Measurements from ENCODE around the gene CKAP2.
"Not testable (repeated sequence)": the region's sequence is repeated elsewhere in the genome, so short reads cannot be mapped to it uniquely, and the experiment has no call there.

The CKAP2 gene, protein sequence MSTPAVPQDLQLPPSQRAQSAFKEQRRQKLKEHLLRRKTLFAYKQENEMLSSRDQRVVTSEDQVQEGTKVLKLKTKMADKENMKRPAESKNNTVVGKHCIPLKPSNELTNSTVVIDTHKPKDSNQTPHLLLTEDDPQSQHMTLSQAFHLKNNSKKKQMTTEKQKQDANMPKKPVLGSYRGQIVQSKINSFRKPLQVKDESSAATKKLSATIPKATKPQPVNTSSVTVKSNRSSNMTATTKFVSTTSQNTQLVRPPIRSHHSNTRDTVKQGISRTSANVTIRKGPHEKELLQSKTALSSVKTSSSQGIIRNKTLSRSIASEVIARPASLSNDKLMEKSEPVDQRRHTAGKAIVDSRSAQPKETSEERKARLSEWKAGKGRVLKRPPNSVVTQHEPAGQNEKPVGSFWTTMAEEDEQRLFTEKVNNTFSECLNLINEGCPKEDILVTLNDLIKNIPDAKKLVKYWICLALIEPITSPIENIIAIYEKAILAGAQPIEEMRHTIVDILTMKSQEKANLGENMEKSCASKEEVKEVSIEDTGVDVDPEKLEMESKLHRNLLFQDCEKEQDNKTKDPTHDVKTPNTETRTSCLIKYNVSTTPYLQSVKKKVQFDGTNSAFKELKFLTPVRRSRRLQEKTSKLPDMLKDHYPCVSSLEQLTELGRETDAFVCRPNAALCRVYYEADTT

DNA sequence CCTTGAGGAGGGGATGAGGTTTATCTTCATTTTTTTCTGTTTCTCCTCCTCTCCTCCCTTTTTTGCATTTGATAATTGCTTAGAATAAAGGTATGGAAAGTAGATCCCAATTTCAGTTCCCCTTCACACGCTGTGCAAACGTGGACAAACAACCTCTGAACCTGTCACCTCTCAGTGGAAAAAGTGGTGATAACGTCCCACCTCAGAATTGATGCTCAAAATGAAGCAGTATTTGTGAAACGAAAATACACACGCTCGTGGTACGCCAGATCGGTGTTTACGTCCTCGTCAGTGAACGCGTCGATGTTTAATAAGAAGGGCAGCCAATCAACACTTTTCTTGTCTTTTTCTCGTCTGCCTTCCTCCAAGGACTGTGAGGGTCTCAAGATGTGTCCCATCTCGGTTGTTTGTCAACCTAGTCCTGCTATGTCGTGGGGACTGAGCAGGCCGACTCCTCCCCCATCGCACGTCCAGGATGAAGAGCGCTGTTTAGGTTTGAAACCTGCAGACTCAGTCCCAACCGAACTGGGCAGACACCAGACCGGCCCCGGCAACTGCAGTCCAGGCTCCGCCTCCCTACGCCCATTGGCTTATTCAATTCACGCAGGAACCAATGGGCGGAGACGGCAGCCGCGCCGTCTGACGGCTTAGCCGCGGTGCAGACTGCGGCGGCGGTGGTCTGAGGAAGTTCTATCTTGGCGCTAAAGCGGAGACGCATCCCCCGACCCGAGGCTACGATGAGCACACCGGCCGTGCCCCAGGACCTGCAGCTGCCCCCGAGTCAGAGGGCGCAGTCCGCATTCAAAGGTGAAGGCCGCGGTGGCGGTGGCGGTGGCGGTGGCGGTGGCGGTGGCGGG is at the start of gene CKAP2:
CKAP2 (plus strand) TSS at position 659 of the 857 bp plus-strand sequence; CDS start at position 738, 79 bp downstream.
- H3K4me3 Mint-ChIP-seq = peak within 1 kb of the TSS; percentile 87
- no peaks in the 10 kb centered on the region for H3K27me3 Mint-ChIP-seq
- H3K36me3 Mint-ChIP-seq (ENCODE audit: low read depth) = peaks cover 38% of the 10 kb centered on the region
- peaks cover 44% of the 10 kb centered on the region for H3K4me1 Mint-ChIP-seq (ENCODE audit: low read depth)
- H3K9me3 Mint-ChIP-seq = no peaks in the 10 kb centered on the region
- H3K27ac Mint-ChIP-seq = peak within 1 kb of the TSS; percentile 96

DNA sequence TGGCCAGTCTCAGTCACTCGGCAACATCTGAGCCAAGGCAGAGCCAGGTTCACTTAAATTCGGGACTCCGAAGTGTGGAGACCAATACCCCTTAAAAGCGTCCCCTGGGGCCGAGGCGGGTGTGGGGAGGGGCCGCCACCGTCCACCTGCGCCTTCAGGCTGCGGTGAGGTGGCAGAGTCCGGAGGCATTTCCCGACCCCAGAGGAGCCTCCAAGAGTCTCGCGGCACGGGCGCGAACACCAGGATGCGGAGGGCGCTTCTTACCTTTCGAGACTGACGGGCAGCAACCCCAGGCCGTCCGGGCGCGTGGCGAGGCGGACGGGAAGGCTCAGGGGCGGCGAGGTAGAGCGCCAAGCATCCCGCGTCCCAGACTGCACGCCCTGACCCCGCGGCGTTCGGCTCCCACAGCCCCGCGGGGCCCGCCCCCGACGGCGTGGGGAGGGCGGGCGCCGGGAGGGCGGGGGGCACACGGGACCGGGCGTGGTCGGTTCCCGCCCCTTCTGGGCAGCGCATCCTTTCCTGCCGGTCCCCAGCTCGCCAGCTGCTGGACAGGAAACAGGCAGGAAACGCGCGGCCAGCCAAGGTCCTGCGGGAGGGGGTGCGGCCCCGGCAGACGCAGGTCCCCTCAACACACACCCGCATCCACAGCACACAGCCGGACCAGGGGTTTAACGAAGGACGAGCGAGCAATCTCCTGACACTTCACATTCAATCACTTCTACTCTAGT is 49.3 kb upstream of the CKAP2 start, which contains the start of gene THSD1:
THSD1 (minus strand) TSS at position 406 of the 728 bp plus-strand sequence. CDS start 3,572 bp downstream, outside the sequence.
- H3K27ac Mint-ChIP-seq = no peak within 1 kb of the TSS
- peaks cover 23% of the 10 kb centered on the region for H3K4me1 Mint-ChIP-seq (ENCODE audit: low read depth)
- peak within 1 kb of the TSS; percentile 75 for H3K4me3 Mint-ChIP-seq
- H3K27me3 Mint-ChIP-seq = peaks cover 21% of the 10 kb centered on the region
- H3K36me3 Mint-ChIP-seq (ENCODE audit: low read depth) = peaks cover 6% of the 10 kb centered on the region
- no peaks in the 10 kb centered on the region for H3K9me3 Mint-ChIP-seq

DNA sequence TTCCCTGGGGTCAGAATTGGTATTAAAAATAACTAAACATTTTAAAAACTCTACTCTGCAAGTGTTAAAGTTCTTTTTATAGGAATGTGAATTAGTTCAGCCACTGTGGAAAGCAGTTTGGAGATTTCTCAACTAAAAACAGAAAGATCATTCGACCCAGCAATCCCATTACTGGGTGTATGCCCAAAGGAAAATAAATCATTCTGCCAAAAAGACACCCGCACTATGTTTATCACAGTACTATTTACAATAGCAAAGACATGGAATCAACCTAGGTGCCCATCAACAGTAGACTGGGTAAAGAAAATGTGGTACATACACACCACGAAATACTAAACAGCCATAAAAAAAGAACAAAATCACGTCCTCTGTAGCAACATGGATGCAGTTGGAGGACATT is 48.6 kb upstream of the CKAP2 start:
- H3K4me1 Mint-ChIP-seq (ENCODE audit: low read depth) = peaks cover 23% of the 10 kb centered on the region
- peaks cover 6% of the 10 kb centered on the region for H3K36me3 Mint-ChIP-seq (ENCODE audit: low read depth)
- H3K27me3 Mint-ChIP-seq = peaks cover 21% of the 10 kb centered on the region
- H3K4me3 Mint-ChIP-seq = peak overlapping the region; percentile 36
- H3K9me3 Mint-ChIP-seq = no peaks in the 10 kb centered on the region
- H3K27ac Mint-ChIP-seq = no peak overlapping the region

DNA sequence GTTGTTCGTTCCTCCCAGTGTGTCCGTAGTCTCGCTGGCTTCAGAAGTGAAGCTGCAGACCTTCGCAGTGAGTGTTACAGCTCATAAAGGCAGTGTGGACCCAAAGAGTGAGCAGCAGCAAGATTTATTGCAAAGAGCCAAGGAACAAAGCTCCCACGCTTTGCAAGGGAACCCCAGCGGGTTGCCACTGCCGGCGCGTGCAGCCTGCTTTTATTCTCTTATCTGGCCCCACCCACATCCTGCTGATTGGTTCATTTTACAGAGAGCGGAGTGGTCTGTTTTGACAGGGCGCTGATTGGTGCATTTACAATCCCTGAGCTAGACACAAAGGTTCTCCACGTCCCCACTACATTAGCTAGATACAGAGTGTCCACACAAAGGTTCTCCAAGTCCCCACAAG is 47.8 kb upstream of the CKAP2 start:
- not testable (repeated sequence) for H3K9me3 Mint-ChIP-seq; H3K4me3 Mint-ChIP-seq; H3K27ac Mint-ChIP-seq; H3K36me3 Mint-ChIP-seq (ENCODE audit: low read depth)
- peaks cover 17% of the 10 kb centered on the region for H3K27me3 Mint-ChIP-seq
- H3K4me1 Mint-ChIP-seq (ENCODE audit: low read depth) = peaks cover 23% of the 10 kb centered on the region

DNA sequence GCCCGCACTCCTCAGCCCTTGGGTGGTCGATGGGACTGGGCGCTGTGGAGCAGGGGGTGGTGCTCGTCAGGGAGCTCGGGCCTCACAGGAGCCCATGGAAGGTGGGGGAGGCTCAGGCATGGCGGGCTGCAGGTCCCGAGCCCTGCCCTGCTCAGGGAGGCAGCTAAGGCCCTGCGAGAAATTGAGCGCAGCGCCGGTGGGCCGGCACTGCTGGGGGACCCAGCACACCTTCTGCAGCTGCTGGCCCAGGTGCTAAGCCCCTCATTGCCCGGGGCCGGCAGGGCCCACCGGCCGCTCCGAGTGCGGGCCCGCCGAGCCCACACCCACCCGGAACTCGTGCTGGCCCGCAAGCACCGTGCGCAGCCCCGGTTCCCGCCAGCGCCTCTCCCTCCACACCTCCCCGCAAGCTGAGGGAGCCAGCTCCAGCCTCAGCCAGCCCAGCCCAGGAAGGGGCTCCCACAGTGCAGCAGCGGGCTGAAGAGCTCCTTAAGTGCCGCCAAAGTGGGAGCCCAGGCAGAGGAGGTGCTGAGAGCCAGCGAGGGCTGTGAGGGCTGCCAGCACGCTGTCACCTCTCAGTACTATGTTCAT is 47.1 kb upstream of the CKAP2 start:
- Mint-ChIP-seq H3K4me1 (ENCODE audit: low read depth) (peaks cover 23% of the 10 kb centered on the region), H3K27me3 (peaks cover 15% of the 10 kb centered on the region)
- not testable (repeated sequence) for H3K27ac Mint-ChIP-seq; H3K9me3 Mint-ChIP-seq; H3K4me3 Mint-ChIP-seq; H3K36me3 Mint-ChIP-seq (ENCODE audit: low read depth)

DNA sequence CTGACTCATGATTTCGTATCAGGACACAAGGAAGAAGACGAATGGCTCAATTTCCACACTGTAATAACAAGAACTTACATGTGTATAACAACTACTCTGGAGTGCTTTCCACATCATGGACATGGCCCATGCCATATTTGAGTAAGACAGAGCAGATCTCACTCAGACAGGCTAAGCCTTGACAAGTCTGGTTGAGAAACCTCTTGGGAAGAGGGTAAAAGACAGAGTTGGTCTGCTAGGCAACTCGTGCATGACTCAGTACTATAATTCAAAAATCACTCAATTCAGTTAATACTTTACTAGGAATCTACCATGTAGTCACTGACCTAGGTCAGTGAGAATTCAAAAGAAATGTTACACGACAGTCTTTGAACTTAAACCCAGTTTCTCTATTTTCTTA is 43.6 kb upstream of the CKAP2 start:
- Mint-ChIP-seq H3K27me3 (no peaks in the 10 kb centered on the region), H3K9me3 (no peaks in the 10 kb centered on the region), H3K4me3 (no peak overlapping the region), H3K4me1 (ENCODE audit: low read depth) (peaks cover under 1% of the 10 kb centered on the region), H3K27ac (no peak overlapping the region), H3K36me3 (ENCODE audit: low read depth) (peaks cover 36% of the 10 kb centered on the region)

DNA sequence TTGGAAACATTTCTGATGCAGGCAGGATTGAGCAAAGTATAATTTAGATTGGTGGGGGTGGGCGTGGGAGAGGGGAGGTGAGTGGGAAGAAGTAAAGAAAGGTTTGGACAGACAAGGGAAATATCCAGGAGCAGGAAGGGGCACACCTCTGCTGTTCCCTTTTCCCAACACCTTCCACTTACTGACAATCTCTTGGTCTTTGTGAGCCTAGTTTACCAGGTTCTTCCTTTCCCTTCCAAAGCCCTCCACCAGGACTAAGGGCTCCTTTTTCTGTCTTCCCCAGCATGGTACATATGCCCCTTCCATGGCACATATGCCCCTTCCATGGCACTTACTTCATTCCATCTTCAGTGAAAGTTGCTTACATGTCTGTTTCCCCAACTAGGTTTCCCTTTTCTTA is 43.1 kb upstream of the CKAP2 start:
- Mint-ChIP-seq H3K4me1 (ENCODE audit: low read depth) (no peaks in the 10 kb centered on the region), H3K27me3 (no peaks in the 10 kb centered on the region), H3K36me3 (ENCODE audit: low read depth) (peaks cover 41% of the 10 kb centered on the region), H3K4me3 (no peak overlapping the region), H3K27ac (no peak overlapping the region), H3K9me3 (no peaks in the 10 kb centered on the region)

DNA sequence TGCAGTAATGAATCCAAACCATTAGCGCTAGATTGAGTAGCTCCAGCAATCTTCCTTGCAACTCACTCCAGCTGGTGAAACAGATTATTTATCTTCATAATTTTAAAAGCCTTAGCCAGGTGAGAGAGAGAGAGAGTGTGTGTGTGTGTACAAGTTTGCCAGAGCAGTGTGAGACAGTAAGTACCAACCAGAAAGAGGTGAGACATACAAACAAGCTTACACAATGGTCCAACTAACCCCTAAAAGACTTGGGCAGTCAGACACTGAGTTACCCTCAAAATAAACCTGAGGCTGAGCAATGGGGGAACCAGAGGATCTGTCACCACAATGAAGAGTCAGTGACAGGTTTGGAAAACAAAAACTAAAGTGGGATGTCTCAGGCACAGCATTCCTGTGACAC is 41.2 kb upstream of the CKAP2 start:
- Mint-ChIP-seq H3K27ac (no peak overlapping the region), H3K27me3 (no peaks in the 10 kb centered on the region), H3K9me3 (no peaks in the 10 kb centered on the region), H3K36me3 (ENCODE audit: low read depth) (peaks cover 53% of the 10 kb centered on the region), H3K4me3 (no peak overlapping the region), H3K4me1 (ENCODE audit: low read depth) (no peaks in the 10 kb centered on the region)

DNA sequence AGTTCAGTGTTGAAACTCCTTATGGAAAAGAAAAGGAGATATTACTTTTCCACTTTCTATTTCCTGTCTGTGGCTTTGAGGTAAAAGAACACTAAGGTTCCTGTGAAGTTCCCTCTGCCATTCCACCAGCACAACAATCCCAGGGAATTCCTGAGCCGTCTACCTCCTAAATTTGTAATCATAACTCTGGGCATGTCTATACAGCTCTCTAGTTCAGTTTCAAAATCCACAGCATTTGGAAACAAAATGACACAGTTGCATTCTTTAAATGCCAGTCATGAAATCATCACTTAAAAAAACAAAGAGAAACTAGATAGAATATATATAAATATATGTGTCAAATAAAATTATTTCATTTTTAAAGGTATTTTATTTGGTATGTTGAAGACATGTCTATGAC is 40.3 kb upstream of the CKAP2 start:
- no peaks in the 10 kb centered on the region for H3K9me3 Mint-ChIP-seq
- H3K27ac Mint-ChIP-seq = no peak overlapping the region
- H3K4me1 Mint-ChIP-seq (ENCODE audit: low read depth) = no peaks in the 10 kb centered on the region
- H3K27me3 Mint-ChIP-seq = no peaks in the 10 kb centered on the region
- H3K36me3 Mint-ChIP-seq (ENCODE audit: low read depth) = peaks cover 55% of the 10 kb centered on the region
- H3K4me3 Mint-ChIP-seq = no peak overlapping the region

DNA sequence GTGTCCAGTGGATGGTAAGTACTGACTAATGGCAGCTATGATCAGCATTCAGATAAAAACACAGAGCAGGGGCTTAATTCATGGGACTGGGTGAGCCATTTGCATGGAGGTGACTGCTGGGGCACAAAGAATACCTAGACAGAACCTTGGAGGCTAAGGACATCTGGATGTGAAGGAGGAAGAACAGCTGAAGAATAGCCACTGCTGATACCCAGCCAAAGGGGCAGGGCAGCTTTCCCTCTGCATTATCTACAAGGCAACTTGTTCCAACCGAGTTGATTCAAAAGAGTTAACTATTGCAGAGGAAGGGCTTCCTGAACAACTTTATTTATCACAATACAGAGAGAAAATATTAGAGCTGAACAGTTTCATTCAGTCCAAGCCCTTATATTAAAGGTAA is 36.2 kb upstream of the CKAP2 start:
- H3K4me3 Mint-ChIP-seq = no peak overlapping the region
- no peaks in the 10 kb centered on the region for H3K9me3 Mint-ChIP-seq
- H3K36me3 Mint-ChIP-seq (ENCODE audit: low read depth) = peaks cover 66% of the 10 kb centered on the region
- no peak overlapping the region for H3K27ac Mint-ChIP-seq
- no peaks in the 10 kb centered on the region for H3K27me3 Mint-ChIP-seq
- H3K4me1 Mint-ChIP-seq (ENCODE audit: low read depth) = no peaks in the 10 kb centered on the region

DNA sequence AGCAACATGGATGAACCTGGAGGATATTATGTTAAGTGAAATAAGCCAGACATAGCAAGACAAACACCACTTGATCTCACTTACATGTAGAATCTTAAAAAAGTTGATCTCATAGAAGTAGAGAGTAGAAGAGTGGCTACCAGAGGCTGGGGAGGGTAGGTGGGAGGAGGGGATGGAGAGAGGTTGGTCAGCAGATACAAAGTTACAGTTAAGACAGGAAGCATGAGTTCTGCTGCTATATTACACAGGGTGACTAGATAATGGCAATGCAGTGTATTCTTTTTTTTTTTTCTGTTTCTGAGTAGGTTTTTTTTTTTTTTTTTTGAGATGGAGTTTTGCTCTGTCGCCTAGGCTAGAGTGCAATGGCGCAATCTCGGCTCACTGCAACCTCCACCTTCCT is 34.1 kb upstream of the CKAP2 start:
- Mint-ChIP-seq H3K36me3 (ENCODE audit: low read depth) (peaks cover 65% of the 10 kb centered on the region), H3K4me1 (ENCODE audit: low read depth) (no peaks in the 10 kb centered on the region), H3K27me3 (no peaks in the 10 kb centered on the region), H3K27ac (no peak overlapping the region), H3K4me3 (no peak overlapping the region), H3K9me3 (no peaks in the 10 kb centered on the region)

DNA sequence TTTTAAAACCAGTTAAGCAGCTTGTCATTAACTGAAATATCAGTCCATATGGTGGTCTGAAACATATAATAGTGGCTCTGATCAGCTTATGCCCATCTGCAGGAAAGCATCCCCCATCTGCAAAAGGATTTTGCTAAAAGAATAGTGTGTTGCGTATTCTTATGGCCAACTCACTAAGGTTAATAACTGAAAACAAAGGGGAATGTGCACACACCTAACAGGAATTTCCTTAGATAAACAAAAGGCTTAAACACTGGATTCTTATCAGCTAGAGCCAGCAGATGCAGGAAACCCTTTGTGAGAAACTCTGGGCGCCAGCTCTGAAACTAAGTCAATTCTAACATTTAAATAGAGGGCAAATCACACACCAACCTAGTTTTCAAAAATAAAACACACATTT is 27.0 kb upstream of the CKAP2 start:
- Mint-ChIP-seq H3K36me3 (ENCODE audit: low read depth) (peaks cover 56% of the 10 kb centered on the region), H3K27ac (no peak overlapping the region), H3K4me3 (no peak overlapping the region), H3K4me1 (ENCODE audit: low read depth) (no peaks in the 10 kb centered on the region), H3K9me3 (no peaks in the 10 kb centered on the region), H3K27me3 (no peaks in the 10 kb centered on the region)

DNA sequence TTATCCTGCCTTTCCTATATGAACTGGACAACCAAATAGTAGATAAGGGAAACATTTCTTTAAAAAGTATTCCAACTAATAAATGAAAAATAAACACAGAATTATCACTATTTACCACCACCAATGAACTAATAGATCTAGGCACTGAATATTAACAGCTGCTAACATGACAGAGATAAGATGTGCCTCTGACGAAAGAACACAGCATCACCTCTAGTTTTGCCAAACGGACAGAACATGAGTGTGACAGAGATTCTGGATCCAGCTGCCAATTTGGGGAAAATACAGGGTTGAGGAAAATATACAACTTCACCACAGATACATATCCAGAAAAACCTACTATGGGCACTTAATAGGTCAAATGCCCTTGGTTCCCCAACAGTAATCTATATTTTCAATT is 22.8 kb upstream of the CKAP2 start:
- no peak overlapping the region for H3K27ac Mint-ChIP-seq
- H3K27me3 Mint-ChIP-seq = no peaks in the 10 kb centered on the region
- no peak overlapping the region for H3K4me3 Mint-ChIP-seq
- H3K9me3 Mint-ChIP-seq = no peaks in the 10 kb centered on the region
- peaks cover 63% of the 10 kb centered on the region for H3K36me3 Mint-ChIP-seq (ENCODE audit: low read depth)
- H3K4me1 Mint-ChIP-seq (ENCODE audit: low read depth) = no peaks in the 10 kb centered on the region

DNA sequence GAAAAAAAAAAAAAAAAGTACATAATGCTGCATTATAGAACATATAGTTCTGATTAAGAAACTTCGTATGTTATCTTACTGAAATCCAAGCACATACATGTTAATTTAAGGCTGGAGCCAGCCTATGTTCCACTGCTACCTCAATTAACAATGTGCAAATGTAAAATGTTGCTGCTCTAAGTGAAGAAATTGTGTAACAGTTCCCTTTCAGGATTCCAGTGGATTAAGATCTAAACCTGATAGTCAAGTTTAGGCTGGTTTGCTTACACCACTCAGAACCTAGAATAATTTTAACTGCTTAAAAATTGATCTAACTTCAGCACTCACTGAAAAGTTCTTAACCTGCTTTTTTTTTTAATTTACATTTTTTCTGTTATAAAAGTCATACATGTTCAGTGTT is 9.0 kb upstream of the CKAP2 start:
- H3K4me3 Mint-ChIP-seq = no peak overlapping the region
- peaks cover 10% of the 10 kb centered on the region for H3K36me3 Mint-ChIP-seq (ENCODE audit: low read depth)
- no peaks in the 10 kb centered on the region for H3K9me3 Mint-ChIP-seq
- no peak overlapping the region for H3K27ac Mint-ChIP-seq
- peaks cover 22% of the 10 kb centered on the region for H3K4me1 Mint-ChIP-seq (ENCODE audit: low read depth)
- H3K27me3 Mint-ChIP-seq = no peaks in the 10 kb centered on the region
